ENCODE results near the gene PTH.

PTH gene

DNA sequence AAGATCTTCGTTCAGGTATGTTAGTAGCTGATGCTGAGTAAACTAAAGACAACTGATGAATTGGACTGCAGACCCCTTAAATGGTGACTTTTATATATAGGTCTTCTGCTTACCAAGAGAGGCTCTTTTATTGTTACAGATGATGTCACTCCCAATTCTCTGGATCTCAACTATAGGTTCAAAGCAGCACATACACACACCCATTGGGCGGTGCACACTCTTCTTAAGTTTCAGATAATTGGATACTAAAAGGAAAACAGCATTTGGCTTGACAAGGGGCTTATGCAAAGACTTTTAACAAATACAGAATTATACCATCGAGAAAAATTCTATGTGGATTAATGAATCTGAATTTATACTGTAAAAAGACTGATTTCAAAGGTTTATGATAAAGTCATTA is at the start of gene PTH:
Gene PTH, minus strand, starts transcription at position 69 of the 400 bp plus-strand sequence. CDS start 3,142 bp downstream, outside the sequence.
- no peak for DNase-seq

DNA sequence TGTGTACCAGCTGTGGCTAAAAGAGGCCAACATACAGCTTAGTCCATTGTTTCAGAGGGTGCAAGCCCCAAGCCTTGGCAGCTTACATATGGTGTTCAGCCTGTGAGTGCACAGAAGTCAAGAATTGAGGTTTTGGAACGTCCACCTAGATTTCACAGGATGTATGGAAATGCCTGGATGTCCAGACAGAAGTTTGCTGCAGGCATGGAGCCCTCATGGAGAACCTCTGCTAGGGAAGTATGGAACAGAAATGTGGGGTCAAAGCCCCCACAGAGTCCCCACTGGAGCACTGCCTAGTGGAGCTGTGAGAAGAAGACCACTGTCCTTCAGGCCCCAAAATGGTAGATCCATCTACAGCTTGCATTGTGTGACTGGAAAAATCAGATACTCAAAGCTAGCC is 42.2 kb upstream of the PTH start:
- no peak for DNase-seq

DNA sequence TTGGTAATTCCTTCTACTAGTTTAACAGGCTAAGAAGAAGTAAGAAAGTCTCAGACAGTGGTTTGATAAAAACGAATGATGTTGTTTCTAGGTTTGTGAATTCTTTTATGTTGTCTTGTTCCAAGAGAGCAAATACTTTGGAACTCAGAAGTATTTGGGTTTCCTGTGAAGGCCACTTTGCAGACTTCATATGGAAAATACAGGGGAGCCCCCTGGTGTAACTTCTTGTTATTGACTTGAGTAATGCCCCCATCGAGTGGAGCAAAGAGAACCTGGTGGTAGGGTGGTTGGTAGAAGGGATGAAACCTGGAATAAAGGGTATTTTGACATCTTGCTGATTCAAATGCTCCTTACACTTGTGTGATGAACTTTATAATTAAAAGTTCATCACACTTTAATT is 40.0 kb upstream of the PTH start:
- no peak for DNase-seq

DNA sequence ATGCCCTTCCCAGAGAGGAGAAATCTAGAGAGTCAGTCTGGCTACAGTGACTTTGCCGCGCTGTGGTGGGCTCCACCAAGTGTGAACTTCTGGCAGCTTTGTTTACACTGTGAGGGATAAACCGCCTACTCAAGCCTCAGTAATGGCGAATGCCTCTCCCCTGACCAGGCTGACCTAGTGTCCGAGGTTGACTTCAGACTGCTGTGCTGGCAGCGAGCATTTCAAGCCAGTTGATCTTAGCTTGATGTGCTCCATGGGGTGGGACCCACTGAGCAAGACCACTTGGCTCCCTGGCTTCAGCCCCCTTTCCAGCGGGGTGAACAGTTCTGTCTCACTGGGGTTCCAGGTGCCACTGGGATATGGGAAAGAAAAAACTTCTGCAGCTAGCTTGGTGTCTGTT is 38.6 kb upstream of the PTH start:
- no peak for DNase-seq

DNA sequence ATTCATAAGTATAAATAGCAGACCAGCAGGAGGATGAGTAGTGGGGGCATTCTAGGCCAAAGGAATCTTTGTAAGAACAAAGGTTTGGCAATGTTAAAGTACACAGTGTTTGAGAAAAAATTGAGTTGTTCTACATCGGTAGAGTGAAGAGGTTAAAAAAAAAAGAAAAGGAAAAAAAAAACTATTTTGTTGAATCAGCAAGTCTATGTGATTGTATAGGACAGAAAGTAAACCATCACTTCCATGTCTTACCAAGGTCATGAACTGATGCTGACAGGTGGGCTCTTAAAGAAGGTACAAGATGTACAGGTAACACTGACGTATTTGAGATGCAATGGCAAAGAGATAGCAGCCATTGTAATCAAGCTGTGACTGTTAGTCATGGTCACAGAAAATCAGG is 29.5 kb upstream of the PTH start:
- no peak for DNase-seq

DNA sequence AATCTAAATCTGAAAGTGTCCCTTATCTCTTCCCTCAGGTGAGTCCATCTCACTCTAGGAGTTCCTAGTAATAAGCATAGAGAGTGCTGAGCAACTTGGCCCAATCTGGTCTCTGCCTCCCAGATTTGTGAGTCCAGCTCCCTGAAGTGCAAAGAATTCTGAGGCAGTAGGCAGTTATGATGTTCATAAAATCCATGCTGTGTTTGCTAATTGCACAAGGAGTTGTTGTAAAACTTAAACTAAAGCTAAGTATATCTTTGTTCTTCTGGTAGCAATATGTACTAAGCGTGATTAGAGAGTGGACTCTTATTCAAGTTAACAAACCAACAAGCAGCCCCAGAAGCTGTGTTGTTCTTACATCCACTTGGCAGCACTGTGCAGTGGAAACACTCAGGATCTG is 7.6 kb upstream of the PTH start:
- DNase-seq, result no peak

DNA sequence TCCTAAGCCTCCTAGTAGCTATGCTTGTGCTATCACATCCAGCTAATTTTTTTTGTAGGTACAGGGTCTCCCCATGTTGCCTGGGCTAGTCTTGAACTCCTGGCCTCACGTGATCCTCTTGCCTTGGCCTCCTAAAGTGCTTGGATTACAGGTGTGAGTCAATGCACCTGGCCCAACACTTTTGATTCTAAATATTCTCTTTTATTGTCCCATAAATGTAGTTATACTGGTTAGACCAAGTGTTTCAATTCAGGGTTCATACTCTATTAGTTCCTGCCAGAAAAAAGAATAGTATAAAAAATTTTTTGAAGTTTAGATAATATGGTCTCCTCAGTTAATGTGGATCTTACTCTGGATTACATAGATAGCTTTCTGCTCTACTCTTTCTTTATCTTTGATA is 6.7 kb upstream of the PTH start:
- DNase-seq, result no peak

DNA sequence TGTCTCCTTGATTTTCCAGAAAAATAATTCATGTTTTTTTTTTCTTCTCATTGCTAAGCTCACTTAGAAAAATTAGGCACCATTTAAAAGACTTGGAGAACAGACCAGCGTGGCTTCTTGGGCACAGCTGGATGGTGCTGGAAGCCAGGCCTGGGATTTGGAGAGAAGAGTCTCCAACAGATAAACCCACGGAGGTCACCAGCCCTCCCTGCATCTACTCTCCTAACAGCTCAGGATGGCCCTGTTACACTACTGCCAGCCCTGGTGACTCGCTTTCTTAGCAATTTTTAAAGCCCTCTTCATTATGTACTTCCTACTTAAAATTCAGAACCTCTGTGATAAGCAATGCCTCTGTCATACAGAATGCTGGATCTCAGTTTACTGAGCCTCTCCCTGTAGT is 1.7 kb downstream of the PTH start:
- no peak for DNase-seq

DNA sequence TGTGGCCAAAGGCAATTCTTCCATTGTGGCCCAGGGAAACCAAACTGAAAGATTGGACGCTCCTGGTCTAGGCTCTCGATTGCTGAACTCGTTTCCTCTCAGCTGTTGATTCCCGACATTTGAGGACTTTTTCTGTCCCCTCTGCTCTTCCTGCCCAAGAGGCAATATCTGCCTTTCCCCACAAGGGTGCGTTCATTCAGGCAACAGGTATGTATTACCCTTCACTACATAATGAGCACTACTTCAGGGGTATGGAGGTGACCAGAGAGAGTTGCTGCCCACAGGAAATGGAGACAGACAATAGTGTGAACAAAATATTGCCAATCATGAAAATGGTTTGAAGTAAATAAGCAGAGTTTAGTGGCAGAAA is 8.2 kb downstream of the PTH start:
- DNase-seq, result no peak

DNA sequence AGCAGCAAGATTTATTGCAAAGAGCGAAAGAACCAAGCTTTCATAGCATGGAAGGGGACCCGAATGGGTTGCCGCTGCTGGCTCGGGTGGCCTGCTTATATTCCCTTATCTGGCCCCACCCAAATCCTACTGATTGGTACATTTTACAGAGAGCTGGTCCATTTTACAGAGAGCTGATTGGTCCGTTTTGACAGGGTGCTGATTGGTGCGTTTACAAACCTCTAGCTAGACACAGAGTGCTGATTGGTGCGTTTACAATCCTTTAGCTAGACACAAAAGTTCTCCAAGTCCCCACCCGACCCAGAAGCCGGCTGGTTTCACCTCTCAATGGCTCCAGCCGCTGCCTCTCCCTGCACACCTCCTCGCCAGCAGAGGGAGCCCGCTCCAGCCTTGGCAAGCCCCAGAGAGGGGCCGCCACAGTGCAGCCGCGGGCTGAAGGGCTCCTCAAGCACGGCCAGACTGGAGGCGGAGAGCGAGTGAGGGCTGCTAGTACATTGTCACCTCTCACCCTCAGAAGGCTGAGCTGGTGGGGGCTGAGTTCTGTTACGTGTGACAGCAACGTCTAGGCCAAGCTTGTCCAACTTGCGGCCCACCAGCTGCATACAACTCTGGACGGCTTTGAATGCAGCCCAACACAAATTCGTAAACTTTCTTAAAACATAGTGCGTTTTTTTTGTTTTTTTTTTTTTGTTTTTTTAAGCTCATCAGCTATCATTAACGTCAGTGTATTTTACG is 8.7 kb downstream of the PTH start:
- DNase-seq, result no peak

DNA sequence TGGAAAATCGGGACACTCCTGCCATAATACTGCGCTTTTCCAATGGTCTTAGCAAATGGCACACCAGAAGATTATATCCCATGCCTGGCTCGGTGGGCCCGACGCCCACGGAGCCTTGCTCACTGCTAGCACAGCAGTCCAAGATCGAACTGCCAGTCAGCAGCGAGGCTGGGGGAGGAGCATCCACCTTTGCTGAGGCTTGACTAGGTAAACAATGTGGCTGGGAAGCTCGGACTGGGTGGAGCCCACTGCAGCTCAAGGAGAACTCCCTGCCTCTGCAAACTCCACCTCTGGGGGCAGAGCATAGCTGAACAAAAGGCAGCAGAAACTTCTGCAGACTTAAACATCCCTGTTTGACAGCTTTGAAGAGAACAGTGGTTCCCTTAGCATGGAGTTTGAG is 15.6 kb downstream of the PTH start:
- DNase-seq, result no peak

DNA sequence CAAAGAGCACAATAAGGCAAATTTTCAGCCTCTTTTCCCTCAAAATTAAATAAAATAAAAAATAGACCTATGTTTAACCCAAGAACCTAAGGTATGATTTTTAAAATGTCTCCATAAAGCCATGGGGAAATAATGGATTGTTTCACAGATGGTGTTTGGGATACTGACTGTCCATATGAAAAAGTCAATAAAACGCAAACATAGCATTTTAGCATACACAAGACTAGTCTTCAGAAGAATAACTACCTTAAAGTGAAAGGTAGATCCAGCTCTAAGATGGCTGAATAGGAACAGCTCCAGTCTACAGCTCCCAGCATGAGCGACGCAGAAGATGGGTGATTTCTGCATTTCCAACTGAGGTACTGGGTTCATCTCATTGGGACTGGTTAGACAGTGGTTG is 16.1 kb downstream of the PTH start:
- no peak for DNase-seq

DNA sequence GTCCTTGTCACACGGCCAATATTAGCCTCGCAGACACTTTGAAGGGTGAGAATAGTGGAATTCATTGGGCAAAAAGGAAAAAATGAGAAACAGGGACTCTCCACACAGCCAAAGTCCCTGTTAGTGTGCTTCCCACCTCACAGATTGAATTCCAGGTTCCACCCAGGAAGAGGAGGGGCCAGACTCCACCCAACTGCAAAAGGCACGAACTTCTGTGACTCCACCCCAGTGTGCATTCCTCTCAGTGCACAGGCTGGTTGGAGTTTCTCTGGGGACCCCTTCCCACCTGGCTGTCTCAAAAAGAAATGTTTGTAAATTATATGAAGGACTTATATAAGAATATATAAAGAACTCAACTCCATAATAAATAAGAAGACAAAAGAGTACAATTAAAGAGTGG is 20.7 kb downstream of the PTH start:
- no peak for DNase-seq

DNA sequence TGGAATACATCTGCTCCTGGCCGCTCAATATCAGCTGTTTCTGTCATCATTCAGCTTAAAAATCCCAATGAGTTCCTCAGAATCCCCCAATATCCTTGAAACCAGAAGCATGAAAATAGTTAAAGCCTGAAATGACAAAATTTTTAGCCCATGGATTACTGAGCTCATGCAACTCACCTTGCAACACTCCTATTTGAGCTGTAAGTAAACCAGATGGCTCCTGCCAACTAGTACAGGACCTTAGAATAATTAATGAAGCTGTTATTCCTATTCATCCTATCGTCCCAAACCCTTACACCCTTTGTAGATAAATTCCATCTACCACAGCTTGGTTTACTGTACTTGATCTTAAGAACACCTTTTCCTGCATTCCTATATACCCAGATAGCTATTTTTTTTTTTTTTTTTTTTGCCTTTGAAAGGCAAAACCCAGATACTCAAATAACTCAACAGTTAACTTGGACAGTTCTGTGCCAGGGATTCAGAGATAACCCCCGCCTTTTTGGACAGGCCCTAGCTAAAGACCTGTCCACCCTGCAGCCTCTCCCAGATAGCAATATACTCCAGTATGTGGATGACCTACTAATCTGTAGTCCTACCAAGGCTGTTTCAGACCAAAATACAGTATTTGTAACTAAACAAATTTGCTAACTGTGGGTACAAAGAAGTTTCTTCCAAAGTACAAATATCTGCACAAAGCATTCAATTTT is 22.6 kb downstream of the PTH start:
- DNase-seq, result no peak

DNA sequence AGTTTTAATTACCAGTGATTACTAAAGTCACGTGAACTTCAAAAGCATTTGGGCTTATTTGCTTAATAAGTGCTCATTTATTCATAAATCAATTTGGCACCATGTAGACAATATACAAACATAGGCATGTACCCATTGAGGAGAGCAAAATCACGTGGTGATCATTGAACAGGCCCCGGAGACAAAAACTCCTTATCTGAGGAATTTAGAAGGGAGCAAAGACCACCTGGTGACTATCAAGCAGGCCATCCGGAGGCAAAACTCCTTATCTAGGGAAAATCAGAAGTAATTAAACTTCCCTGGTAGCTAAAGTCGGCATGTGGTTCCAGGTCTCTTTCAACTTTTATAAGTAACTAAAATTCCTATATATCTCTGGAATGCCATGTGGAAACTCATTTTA is 27.0 kb downstream of the PTH start:
- DNase-seq, result no peak

DNA sequence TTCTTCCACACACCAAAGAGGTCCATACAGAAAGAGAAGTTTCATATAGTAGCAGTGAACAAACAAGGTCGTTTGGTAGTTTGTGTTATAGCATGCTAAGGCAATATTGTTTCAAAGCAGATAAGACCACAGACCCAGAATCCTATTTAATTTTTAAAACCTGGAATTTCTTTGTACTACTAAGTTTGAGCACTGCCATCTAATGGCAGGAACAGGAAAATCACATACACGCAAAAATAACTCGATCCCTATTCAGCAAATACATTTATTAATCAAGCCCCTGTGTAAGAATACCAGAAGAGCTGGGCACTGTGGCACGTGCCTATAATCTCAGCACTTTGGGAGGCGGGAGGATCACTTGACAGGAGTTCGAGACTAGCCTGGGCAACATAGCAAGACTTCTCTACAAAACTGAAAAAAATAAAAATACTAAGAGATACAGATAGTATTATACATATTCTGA is 29.9 kb downstream of the PTH start:
- no peak for DNase-seq

DNA sequence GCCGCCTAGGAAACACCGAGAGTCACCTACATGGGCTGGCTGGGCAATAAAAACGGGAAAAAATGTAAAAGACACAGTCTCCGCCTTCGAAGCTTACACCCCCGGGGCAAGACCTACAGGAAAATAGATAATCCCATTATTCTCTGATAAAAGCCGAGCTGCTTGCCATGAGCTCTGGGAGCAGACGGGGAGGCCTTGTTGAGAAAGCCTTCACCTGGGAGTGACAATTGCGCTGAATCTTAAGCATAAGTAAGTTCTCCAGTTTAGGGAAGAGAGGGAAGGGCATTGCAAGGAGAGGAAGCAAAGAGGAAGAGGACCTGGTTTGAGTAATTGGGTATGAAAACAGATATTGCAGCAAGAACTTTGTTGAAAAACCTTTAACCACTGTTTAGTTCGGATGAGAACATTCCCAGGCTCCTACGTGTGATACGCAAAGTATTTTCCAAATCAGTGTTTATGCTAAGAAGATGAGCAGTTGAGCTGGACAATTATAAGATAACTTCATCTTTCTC is 32.0 kb downstream of the PTH start:
- DNase-seq, result no peak

DNA sequence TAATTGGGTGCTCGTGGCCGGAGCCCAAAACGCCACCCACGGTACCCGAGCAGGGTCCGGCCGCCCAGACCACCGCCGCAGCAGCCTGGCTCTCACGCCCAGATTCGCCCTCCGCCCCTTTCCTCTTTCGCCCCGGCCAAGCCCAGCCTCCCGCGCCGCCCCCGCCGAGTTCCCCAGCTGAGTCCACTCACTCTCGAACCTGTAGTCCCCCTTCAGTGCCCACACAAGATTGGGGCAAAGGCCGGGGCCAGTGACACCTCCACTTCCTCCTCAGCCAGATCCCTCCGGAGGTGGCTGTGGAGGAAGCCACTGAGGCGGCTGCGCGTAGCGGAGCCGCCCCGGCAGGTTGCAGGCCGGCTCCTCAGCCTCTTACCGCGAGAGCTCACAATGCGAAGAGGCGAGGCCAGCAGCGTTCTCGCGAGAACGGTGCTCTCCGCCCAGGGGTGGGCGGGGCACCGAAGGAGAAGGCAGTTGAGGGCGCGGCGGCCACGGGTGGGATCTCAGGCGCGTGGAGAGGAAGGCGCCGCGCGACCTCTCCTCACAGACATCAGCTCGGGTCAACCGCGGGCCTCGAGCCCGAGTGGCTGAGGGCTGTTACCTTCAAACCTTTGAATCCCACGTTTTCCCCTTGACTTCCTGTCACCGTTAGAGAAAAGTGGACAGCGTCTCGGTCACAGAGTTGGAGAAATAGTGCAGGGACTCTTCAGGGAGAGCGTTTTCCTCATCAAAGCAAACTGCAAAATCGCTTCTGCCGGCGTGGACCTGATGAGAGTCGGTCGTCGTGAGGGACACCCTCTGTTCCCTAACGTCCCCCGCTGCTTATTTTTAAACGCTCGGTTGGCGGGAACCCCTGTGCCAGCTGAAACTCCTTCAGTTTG is 32.7 kb downstream of the PTH start, which contains the start of gene BTBD10:
Gene BTBD10, minus strand, starts transcription at position 322 of the 878 bp plus-strand sequence. CDS start 18,098 bp downstream, outside the sequence.
- DNase-seq, result peak; percentile 92

DNA sequence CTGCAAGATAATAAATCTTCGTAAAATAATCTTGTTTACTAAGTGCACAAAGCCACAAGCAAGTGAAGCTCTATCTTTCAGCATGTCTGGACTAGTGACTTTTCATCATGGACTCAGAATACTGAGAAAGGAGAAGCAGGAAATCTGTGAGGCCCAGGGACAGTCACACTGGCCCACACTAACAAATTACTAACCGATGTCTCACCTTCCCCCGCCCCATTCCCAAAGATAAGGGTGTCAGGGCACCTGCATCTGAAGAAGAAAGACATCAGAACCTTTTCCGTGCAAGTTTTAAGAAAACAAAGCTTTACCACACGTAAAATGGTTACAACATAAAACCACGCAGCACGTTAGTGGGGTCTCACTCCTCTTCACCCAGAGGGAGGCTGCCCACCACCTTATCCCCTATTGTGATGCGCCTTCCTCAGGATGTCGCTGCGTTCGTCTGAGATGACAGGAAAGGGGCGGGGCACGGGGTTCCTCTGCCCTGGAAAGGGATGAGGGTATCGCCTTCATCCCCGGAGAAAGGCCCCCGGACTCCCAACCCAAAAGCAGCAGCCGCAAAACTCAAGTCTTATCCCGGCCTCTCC is 33.4 kb downstream of the PTH start:
- DNase-seq, result peak; percentile 62

DNA sequence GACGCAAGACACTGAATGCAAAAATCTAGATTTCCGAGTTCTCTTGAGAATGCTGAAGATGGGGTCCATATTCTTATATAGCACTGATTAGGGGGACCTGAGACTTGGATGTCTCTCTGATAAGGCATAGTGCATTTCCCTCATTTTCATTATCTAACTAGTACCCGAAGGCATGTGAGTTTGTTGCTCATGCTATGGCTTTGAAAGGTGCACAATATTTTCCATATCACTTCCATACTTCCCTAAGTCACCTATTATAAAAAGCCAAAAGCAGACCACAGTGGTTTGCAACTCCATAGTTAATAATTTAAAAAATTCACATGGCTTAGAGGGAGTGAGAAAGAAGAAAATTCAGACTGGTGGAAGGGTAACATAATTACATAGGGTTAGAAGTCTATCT is 34.5 kb downstream of the PTH start:
- DNase-seq, result no peak

DNA sequence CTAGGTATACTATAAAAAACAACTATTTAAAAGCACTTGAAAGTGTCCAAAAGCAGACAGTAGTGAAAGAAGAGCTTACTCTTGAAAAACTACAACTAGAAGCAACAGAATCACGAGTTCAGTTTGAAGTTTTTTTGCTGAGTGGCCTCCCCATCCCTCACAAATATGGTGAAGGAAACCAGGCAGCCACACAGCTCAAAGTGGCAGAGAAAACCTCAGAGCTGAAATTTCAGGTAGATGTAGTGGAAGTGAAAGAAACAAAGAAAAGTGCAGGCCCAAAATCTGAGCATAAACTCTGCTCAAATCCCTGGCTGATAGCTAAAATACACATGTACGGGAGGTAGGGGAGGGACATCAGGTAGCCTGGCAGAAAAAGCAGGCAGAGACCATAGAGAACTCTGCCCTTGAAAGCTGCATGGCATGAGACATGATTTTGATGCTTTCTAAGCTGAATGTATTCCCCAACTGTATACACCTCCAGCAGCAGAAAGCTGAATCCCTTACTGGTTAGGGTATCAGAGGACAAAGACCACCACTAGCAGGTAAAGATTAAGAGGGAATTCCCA is 44.9 kb downstream of the PTH start:
- no peak for DNase-seq

DNA sequence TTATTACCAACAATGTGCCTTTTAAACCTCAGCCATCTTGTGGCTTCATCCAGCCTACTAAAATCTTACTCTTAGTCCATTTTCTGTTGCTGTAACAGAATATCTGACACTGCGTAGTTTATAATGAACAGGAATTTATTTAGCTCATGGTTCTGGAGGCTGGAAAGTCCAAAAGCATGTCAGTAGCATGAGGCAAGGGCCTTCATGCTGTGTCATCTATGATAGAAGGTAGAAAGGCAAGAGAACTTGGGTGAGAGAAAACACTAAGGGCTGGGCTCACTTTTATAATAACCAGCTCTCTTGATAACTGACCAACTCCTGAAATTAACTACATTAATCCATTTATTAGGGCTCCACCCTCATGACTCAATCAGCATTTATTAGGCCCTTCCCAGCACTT is 46.3 kb downstream of the PTH start:
- no peak for DNase-seq

DNA sequence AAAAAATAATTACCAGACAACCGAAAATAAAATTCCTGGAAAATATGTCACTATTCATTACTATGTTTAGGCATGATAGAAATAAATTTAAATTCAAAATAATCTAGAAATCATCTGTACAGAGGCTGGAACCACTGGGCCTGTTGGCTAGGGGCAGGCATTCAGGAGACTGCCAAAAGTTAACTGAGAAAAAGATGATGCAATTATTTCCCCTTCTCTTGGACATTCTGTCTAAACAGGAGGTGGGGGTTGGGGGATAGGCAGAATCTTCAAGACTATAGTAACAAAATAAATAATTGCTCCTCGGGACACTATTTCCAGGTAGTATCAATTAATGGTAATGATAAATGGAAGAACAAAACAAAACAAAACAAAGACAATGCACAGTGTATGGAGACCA is 46.9 kb downstream of the PTH start:
- no peak for DNase-seq

Data from midbrain (tissue), 1 donor.